Psoas muscle (tissue), 8 donors: ENCODE measurements around the gene POLR3C. TPM values are rescaled to one million over a fixed set of nuclear protein-coding genes. Genes with fewer than 3 reads are reported as not detected.
A peak's percentile ranks its signal among the peaks of the same experiment; 100 is the strongest.

Source experiments
- ATAC-seq, 4 donors: fragments of 200-7000 bp; cut with Tn5 transposase; one replicate each; pipeline ENCODE4 v1.9.1; 2020; ENCODE audit warnings: moderate library complexity in 3 of 4, mild to moderate bottlenecking in 2 of 4
- DNase-seq, 2 donors: peaks; one replicate each; pipeline ENCODE4 v3.0.0-alpha.2; 2020
- H3K27ac ChIP-seq: fragments of 200-600 bp; one replicate; pipeline ENCODE4 v1.8.0; 2022
- H3K27me3 ChIP-seq, 3 donors: fragments of 200-600 bp in 1 of 3; one replicate each; pipeline versions ENCODE4 v1.6.1 to v1.8.0; 2013 to 2022; ENCODE audit warnings: low read length in 2 of 3, mild to moderate bottlenecking in 2 of 3, moderate library complexity in 1 of 3; ENCODE audit not compliant: insufficient read depth in 3 of 3
- H3K36me3 ChIP-seq, 2 donors: fragments of 200-600 bp in 1 of 2; one replicate each; pipeline versions ENCODE4 v1.6.1 to v1.8.0; 2013 to 2022; ENCODE audit warnings: low read depth in 1 of 2, mild to moderate bottlenecking in 1 of 2, moderate library complexity in 1 of 2; ENCODE audit not compliant: insufficient read depth in 1 of 2
- H3K4me1 ChIP-seq: fragments of 200-600 bp; one replicate; pipeline ENCODE4 v1.8.0; 2022
- H3K4me3 ChIP-seq: fragments of 200-600 bp; one replicate; pipeline ENCODE4 v1.8.0; 2022; ENCODE audit warnings: mild to moderate bottlenecking
- H3K9me3 ChIP-seq: fragments of 200-600 bp; one replicate; pipeline ENCODE4 v1.8.0; 2022
- CTCF ChIP-seq: fragments of 200-600 bp; IDR thresholded peaks from one replicate; pipeline ENCODE4 v1.8.0; 2022; ENCODE audit warnings: antibody characterized with exemption
- WGBS, 3 donors: extraction: QIAGEN DNeasy Blood & Tissue Kit; methylation state at CpG; one replicate each; pipeline versions ENCODE4 v1.1.6 to v1.1.7; 2013; 5-methylcytosine and 5-hydroxymethylcytosine counted together
- intact Hi-C, 2 donors: fragments of 100-400 bp; cut with DNase I; formaldehyde crosslinking; loops; one replicate each; pipeline versions ENCODE4 v1.11.0 to v1.14.2; 2022
- polyA plus RNA-seq, 3 donors: library from polyadenylated mRNA; stranded (reverse); fragments of 200-250 nt; gene quantifications; one replicate each; pipeline ENCODE4 v1.2.3, GENCODE V29; 2013
- total RNA-seq, 4 donors: library from RNA; stranded (reverse); fragmentation: NEBNext Ultra II Directional in 2 of 4; extraction: Animal tissue kit (Norgen Biotek cat#: 25700) in 2 of 4; gene quantifications; one replicate each; pipeline versions ENCODE4 v1.2.1 to v1.2.4, GENCODE V29; 2021 to 2023
- donor health status: healthy with polysubstance abuse.
- donor health status: DM: no; HTN: no; CAD: no; lungs with moderate emphysema.
- donor health status: Bipolar disorder and iron deficiency.
- donor health status: healthy.
- donor health status: DM: yes; HTN: yes; CAD: no.
- donor health status: DM: no; HTN: no; CAD: no.
- donor health status: DM: no; HTN: no; CAD: no.
- donor health status: DM: yes; HTN: yes; CAD: no.

The POLR3C gene
- total and polyA plus RNA-seq, 7 donors = 8.6 to 21.8 (median 16.8) TPM

- no peak for TF ChIP-seq CTCF
- Histone ChIP-seq H3K27me3 (no peaks in the 10 kb centered on the region), H3K4me1 (peaks cover 22% of the 10 kb centered on the region), H3K27ac (no peak overlapping the region), H3K4me3 (peak overlapping the region; percentile 88), H3K36me3 (no peaks in the 10 kb centered on the region), H3K9me3 (no peaks in the 10 kb centered on the region)
- no peak for DNase-seq
- ATAC-seq = peak; percentile 5 to 33 (median 8)
- WGBS, 3 donors = 44 to 48% (median 46%) methylated on average over 11 of the region's 11 CpGs
- intact Hi-C loops = loop anchor here in 1 of 2 donors (5.0 kb wide), 1 partner anchor 81 kb away; no protein-coding TSS in a partner anchor
Measured at GRCh38 chr1:145886390-145886789, 62.4 kb downstream of the POLR3C start.

GRCh38 chr1:145886816-145887215, 62.8 kb downstream of the POLR3C start:
- DNase-seq = no peak
- H3K27ac ChIP-seq = peak overlapping the region; percentile 50

GRCh38 chr1:145887631-145888030, 63.6 kb downstream of the POLR3C start:
- Histone ChIP-seq H3K9me3 (no peaks in the 10 kb centered on the region), H3K36me3 (no peaks in the 10 kb centered on the region), H3K4me3 (no peak overlapping the region), H3K27ac (no peak overlapping the region), H3K27me3 (no peaks in the 10 kb centered on the region), H3K4me1 (peaks cover 32% of the 10 kb centered on the region)
- WGBS, 3 donors = 70 to 76% (median 75%) methylated on average over 5 of the region's 5 CpGs
- DNase-seq (no peak), ATAC-seq (no peak)
- TF ChIP-seq CTCF = no peak
- intact Hi-C loops = loop anchor here in 1 of 2 donors (5.0 kb wide), 1 partner anchor 80 kb away; no protein-coding TSS in a partner anchor

More at GRCh38 chr1:145886816-145887215, 62.8 kb downstream of the POLR3C start:
- ATAC-seq = no peak
- no peaks in the 10 kb centered on the region for H3K36me3 ChIP-seq
- intact Hi-C loops = loop anchor here in 1 of 2 donors (5.0 kb wide), 1 partner anchor 80 kb away; no protein-coding TSS in a partner anchor
- H3K4me1 ChIP-seq = peaks cover 26% of the 10 kb centered on the region
- peak overlapping the region; percentile 8 for H3K4me3 ChIP-seq
- H3K9me3 ChIP-seq = no peaks in the 10 kb centered on the region
- WGBS, 3 donors = 59 to 71% (median 69%) methylated on average over 8 of the region's 8 CpGs
- no peak for TF ChIP-seq CTCF
- no peaks in the 10 kb centered on the region for H3K27me3 ChIP-seq

DNA sequence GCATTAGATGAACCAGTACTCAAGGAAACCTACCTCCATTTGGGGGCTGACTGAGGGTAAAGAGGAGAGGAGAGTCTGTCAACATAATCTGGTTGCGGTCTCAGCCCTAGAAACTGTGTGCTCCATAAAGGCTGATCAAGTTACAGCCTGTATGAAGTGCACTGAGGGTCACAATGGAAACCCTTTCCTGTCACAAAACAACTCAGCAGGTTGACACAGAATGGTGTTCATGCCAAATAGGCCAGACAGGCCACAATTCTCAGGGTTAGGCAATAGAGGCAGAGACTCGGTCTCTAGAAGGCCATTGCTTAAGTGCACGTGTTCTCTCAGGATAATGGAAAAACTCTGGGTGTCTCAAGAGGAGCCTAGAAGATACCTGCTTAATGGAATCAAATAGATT, 65.7 kb downstream of the POLR3C start:
- TF ChIP-seq CTCF = no peak
- ATAC-seq (peak; percentile 35 to 62 (median 50)), DNase-seq (no peak)
- WGBS, 3 donors = 47 to 60% (median 59%) methylated on average over 3 of the region's 3 CpGs
- no peaks in the 10 kb centered on the region for H3K36me3 ChIP-seq
- H3K27ac ChIP-seq = peak overlapping the region; percentile 32
- H3K4me3 ChIP-seq = no peak overlapping the region
- peaks cover 35% of the 10 kb centered on the region for H3K4me1 ChIP-seq
- H3K27me3 ChIP-seq = no peaks in the 10 kb centered on the region
- no peaks in the 10 kb centered on the region for H3K9me3 ChIP-seq
- intact Hi-C loops = loop anchor here in 1 of 2 donors (5.0 kb wide), 2 partner anchors 78 to 123 kb away; no protein-coding TSS in a partner anchor

DNA sequence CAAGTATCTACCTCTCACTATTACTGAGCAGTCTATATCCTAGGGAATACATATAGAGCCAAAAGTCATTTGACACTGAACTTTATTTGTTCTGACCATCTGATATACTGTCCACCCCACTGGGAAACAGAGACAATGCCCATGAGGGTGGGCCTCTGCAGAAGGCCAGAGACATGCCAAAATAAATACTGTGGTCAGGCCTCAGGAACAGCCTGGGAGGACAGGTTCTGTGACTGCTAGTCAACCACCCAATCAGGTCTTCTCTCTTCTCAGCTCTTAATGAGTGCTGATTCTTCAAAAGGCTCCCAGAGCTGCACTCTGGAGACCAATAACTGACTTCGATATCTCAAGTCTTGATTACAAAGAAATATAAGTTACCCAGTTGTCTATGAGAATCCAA, 67.1 kb downstream of the POLR3C start:
- TF ChIP-seq CTCF = no peak
- Histone ChIP-seq H3K4me3 (no peak overlapping the region), H3K4me1 (peaks cover 32% of the 10 kb centered on the region), H3K27me3 (no peaks in the 10 kb centered on the region), H3K27ac (peak overlapping the region; percentile 88), H3K36me3 (no peaks in the 10 kb centered on the region), H3K9me3 (no peaks in the 10 kb centered on the region)
- 46 to 67% (median 59%) methylated on average over 1 of the region's 1 CpG for WGBS, 3 donors
- intact Hi-C loops = loop anchor here (1.0 to 5.0 kb wide), 2 partner anchors 19 to 121 kb away; partner anchors contain the start of gene ITGA10 (in 1 of the 2)
- DNase-seq (no peak), ATAC-seq (no peak)
